Inferior parietal cortex (tissue), 1 donor: ENCODE results near the gene GALNT6.
"Not testable (repeated sequence)": the region's sequence is repeated elsewhere in the genome, so short reads cannot be mapped to it uniquely, and the experiment has no call there.

ENCODE experiments used
- DNase-seq: peaks from one replicate; pipeline ENCODE4 v3.0.0-alpha.2; 2016; ENCODE audit errors: extremely low spot score

GALNT6 gene

GRCh38 chr12:51322452-51322851 lies 68.8 kb downstream of the GALNT6 start:
- DNase-seq, result no peak

DNA sequence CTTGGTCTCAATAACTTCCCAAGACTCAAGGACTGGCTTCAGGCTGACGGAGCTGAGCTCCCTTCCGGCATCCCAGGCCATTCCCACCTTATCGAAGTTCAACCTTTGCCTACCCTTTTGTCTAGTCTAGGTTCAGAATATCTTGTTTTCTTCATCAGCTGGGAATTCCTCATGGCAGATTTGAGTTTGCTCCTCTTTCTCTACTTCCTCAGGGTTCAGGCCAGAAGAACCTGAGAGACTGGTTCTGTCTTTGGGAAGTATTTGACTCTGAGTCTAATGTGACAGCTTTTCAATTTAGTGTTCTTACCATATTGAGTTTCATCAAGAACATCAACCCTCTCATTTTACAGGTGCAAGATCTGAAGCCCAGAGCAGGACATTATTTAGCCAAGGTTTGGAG lies 69.3 kb downstream of the GALNT6 start:
- no peak for DNase-seq

- DNase-seq, result no peak
Observed at GRCh38 chr12:51320695-51321320, 70.4 kb downstream of the GALNT6 start.

GRCh38 chr12:51320311-51320694 lies 70.9 kb downstream of the GALNT6 start:
- no peak for DNase-seq

DNA sequence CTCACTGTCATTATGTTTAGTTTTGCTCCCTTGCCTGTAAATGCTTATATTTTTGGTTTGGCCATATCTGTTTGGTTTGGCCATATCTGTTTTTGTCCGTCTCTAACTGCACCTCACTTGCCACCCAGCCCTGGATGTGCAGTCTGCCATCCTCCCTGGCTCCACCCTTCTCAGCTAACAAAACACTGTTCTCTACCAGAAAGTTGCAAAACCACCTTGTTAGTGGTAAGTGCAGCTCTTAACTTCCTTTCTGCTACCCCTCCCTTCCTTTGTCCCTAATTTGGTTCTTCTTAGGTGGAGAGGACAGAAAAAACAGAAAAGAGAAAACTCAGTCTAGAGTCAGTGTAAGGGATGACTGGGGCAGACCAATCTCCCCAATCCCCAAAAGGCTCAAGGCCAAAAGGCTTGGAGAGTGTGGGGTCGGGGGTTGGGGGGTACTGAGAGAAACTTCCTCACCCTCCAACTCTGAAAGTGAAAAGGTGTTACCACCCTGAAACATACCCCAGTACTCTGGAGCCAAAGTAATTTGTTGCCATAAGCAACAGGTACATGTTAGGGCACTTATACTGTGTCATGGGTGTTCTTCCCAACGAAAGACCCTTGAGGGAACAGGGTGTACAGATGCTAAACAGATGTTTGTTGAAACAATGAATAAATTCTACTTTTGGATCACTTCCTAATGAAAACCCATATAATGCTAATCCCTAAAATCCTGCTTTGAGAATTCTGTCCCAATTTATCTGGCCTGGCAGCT lies 72.2 kb downstream of the GALNT6 start:
- DNase-seq, result no peak

DNA sequence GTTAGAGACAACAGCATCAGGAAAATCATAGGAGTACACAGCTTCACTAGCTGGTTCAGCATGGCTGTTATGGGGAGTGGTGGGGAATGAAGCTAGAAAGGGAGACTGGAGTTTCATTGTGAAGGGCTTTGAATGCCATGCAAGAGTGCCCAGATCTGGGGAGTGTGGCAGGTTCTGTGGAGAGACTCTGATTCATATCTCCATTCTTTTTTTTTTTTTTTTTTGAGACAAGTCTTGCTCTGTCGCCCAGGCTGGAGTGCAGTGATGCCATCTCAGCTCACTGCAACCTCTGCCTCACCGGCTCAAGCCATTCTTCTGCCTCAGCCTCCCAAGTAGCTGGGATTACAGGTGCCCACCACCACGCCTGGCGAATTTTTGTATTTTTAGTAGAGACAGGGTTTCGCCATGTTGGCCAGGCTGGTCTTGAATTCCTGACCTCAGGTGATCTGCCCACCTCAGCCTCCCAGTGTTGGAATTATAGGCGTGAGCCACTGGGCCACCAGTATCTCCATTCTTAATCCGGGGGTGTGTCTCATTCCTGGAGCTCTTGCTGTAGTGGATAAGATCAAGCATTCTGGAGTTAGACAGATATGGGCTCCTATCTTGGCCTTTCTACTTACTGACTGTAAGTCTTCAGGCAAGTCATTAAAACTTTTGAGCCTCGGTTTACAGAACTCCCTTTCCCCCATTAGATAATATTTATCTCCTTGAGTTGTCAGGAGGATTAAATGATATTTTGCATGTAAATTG lies 73.0 kb downstream of the GALNT6 start:
- DNase-seq, result not testable (repeated sequence)

- DNase-seq, result no peak
Observed at GRCh38 chr12:51311389-51311788, 79.8 kb downstream of the GALNT6 start.

DNA sequence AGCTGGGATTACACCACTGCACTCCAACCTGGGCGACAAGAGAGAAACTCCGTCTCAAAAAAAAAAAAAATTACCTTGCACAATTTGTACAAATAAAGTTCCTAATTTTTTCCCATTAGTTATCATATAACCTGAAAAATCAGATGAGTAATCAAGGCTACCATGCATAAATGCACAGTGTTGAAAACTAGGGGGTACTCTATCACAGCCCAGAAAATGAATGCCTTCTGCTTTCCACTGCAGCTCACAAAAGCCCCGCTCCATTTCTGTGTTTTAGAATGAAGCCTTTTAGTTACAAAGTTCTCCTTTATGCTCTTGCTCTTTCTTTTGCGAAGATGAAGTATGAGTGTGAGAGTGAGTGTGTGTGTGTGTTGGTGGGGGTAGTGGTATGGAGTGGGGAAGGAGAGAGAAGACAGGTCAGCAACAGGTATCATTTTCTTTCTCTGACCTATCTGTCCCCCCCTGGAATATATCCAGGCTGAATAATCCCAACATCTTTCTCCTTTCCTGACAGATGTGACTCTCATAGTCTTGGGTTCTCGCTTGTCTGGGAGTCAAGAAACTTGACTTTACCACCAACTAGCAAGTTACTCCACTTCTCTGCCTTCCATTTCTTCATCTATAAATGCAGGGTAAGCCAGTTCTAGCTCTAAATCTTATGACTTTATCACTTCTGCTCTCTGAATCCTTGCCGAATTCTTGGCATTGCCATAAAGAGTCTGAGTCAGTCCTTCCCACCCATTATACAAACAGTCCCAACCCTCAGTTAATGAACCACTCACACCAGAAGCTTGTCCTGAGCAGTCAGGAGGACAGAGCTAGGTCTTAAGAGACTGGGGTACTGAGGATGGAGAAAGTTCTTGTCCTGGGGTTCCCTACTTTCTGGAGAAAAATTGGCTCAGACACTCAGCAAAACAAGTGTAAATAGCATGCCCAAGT lies 83.3 kb downstream of the GALNT6 start:
- DNase-seq, result no peak

DNA sequence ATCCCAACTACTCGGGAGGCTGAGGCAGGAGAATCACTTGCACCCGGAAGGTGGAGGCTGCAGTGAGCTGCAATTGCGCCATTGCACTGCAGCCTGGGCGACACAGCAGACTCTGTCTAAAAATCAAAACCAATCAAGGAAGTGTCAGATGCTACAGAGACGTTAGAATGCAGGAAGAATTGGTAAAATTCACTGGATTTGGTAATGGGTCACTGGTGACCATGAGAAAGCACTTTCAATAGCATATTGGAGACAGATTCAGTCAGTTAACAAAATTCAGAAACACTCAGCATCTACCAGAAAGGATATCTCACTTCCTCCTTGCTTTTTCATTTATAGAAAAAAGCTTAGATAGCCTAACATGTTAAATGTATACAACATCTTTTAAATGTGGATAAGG lies 84.7 kb downstream of the GALNT6 start:
- DNase-seq, result no peak
